HG03175 (cell line): ENCODE measurements around the gene CCND1.

Source experiments
- ATAC-seq: cut with Tn5 transposase; IDR thresholded peaks from one replicate; pipeline ENCODE4 v1.9.1; 2021; ENCODE audit warnings: mild to moderate bottlenecking, moderate library complexity; ENCODE audit not compliant: unreplicated experiment

CCND1 gene

DNA sequence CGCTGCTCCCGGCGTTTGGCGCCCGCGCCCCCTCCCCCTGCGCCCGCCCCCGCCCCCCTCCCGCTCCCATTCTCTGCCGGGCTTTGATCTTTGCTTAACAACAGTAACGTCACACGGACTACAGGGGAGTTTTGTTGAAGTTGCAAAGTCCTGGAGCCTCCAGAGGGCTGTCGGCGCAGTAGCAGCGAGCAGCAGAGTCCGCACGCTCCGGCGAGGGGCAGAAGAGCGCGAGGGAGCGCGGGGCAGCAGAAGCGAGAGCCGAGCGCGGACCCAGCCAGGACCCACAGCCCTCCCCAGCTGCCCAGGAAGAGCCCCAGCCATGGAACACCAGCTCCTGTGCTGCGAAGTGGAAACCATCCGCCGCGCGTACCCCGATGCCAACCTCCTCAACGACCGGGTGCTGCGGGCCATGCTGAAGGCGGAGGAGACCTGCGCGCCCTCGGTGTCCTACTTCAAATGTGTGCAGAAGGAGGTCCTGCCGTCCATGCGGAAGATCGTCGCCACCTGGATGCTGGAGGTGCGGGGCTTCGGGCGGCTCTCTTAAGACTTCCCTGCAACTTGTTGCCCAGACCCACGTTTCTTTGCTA is at the start of gene CCND1:
TSS of gene CCND1 (plus strand) at position 162 of the 587 bp plus-strand sequence. CDS start at position 320, 158 bp downstream.
- no peak for ATAC-seq

DNA sequence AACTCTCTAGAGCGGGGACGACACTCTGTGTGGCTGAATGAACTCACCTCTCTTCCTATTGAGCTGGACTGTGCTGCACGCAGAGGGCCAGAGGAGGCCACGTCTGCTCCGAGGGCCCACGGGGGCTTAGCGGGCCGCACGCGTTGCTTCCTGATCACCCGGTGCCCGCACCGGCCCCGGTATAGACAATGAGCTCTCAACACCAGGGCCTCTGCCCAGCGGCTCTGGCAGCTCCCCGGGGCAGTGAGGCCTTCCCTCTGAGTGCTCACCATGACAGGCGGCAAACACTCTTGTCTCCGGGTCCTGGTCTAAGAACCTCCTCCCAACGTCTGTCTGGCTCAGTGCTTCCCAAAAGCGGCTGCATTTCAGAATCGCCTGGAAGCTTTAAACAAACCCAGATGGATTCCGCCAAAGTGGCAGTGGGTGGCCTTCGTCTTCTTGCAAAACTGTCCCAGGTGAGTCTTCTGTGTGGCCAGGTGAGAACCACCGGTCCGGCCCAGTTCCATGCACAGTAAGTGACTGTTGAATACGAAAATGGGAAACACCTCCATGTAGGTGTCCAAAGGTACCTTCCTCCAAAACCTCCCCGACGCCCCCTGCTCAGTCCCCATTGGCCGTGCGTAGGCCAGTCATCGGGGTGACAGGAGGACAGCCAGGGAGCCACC is 47.8 kb upstream of the CCND1 start:
- ATAC-seq: no peak

DNA sequence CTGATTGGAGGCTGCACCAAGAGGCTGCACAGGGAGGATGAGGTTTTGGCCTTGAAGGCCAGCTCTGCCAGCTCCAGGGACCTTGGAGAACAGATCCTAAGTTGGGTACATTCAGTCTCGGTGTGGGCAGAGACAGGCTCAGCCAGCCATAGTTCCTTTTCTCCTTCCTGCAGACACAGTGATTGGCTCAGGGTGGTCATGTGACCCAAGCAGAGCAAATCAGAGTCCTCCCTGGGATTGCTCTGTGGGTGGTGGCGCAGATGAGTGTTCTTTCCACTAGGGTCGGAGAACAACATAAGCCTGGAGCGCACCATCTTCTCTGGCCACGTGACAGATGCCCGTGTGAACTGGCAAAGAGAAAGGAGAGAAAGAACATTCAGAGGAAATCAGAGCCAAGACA is 47.1 kb upstream of the CCND1 start:
- no peak for ATAC-seq

DNA sequence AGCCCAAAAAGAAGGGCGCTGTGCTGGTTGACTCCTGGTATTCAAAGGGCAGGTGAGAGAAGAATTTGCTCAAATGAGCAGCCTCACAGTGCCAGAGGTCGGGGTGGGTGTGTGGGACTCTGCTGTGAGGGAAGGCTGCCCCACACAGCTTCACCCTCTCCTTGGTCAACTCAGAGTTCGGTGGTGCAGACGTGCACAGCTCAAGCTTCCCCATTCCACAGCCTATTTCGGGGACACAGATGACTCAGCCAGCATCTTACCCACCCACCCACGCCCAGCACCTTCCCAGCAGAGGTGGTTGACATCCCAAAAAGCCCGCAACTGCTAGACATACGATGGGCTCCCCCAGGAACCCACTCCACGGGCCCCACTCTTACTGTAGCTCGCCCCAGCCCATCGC is 46.5 kb upstream of the CCND1 start:
- no peak for ATAC-seq

DNA sequence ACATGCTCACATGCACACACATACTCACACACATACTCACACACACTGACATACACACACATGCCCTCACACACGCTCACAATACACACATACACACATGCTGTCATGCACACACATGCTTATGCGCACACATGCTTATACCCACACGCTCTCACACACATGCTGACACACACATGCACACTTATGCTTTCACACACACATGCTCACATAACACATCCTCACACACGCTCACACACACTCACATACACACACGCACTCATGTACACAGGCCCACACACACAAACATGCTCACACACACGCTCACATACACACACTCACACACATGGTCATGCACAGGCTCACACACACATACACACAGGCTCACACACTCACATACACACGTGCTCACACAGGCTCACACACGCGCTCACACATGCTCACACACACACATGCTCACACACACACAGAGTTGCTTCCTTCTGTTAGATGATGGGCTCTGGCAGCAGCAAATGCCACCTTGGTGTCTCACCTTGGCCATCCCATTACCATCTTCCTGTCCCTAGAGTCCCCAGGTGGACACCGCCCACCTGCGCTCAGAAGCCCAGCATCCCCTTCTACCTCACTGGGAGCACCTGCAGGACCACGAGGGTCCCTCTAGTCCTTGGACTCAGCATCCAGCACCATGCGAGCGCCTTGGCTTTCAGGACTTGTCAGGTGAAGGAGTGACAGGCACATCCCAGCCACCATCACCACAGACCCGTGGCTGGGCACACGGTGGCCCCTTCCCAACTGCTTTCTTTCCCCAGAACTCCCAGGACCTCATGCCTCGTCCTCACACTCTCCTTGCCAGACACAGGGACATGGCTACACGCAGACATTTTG is 44.9 kb upstream of the CCND1 start:
- no peak for ATAC-seq

DNA sequence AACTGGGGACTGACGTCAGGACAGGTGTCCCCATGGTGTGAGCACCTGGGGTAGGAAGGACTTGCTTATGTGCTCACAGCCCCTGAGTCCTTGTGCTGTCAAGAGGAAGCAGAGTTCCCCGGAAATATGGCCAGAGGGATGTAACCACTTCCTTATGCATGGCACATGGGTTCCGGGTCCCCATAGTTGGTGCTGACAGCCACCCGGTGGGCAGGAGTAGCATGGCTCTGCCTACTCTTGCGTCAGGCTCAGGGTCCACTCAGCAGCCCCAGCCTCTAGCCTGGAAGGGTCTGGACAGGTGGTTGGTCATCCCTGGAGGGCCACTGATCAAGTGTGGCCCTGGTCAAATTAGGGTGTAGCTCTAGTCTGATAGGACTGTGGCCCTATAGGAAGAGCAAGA is 42.8 kb upstream of the CCND1 start:
- ATAC-seq: no peak

DNA sequence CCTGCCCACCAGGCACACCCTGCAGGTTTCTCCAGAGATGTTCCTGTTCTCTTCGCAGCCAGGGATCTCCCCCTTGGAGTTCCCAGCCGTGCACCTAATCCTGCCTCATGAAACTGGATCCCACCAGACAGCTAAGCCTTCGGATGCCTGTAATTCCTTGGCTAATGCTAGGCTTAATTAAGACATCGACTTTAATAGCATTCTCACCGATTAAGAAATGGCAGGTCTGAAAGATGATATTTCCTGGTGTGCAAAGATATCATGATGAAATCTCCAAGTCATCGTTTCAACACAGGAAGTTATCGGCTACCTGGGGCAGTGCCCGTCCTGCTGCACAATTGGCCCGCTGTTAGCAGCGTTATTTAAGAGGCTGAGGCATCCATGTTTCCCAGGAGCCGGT is 41.5 kb upstream of the CCND1 start:
- no peak for ATAC-seq

DNA sequence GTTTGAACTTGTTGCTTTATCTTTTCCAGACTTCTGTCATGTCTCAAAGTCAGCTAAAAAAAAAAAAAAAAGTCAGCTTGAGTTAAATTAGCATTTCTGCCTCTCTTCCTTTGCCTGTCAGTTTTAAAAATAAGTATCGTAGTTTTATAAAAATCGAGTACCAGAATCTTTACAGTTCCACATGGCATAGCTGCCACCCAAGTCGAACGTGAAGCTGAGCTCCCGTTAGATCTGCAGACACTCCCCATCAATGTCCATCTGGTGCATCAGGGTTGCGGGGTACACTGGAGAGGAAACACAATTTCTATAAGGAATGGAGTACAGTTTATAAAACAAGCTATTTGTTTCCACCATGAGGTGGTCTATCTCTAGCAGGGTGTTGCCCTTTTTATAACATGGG is 41.0 kb upstream of the CCND1 start:
- ATAC-seq: no peak

DNA sequence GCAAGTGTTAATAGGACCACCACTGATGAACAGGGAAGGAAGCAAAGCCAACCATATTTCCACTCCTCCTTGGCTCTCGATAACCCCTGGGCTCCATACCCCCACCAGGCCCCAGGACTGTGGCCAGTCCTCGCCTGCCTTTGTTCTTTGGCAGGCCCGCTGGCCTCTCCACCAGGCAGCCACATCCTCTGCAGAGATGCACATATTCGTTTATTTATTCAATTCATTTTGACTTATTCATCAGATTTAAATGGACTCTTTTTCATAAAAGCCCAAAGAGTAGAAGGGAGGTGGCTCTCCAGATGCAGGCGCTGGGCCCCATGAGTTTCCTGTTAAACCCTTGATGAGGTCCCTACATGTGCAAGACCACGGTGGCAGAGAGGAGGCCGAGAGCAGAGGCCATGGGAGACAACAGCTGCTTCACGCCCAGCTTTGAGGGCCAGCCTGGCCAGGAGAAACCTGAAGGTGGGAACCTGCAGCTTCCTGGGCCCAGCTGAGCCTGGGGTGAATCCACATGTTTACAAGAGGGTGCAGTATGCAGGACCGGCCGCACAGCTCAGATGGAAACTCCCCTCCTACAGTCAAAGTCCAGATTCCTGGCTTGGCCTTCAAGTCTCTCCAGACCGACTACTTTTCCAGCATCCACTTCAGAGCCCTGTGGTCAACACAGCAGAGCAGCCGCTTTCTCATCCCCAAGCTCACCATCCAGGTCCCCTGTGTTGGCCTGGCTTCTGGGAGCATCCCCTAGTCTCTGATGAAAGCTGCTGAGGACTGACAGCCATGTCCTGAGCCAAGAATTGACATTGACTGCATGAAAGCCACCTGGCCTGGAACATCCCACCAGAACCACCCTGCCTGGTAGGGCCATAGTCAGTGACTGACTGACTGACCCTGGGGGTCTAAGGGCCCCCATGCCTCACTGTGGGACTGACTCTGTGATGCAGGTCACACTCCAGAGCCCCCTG is 39.7 kb upstream of the CCND1 start:
- ATAC-seq: no peak

DNA sequence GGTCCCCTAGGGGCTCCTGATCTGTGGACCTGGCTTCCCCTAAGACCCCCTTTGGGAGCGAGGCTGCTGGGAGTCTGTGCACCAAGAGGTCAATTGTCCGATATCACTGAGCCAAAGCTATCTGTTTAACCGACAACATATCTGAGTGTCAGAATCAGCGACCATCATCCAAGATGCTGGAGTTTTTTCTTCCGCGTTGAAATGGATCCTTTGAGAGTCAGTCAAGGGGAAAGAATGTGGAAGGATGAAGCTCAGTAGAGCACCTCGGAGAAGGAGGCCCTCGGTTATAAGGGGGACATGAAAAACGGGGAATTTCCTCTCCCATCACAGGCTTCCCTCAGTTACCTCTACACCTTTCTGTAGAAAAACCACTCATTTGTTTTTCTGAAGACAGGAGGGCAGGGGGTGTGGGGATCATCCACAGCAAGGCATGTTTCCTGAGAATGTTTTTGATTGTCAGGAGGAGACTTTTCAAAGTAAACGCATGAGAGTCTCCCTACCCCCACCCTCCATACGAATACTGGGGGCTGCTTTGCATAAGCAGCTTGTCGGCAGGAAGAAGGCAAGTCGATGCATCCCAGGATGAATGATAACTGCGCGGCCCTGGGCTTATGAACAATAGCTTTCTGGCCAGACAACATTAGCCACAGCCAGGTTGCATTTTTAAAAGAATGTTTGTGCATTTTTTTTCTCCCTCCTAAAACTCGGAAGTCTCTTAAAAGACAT is 37.7 kb upstream of the CCND1 start:
- no peak for ATAC-seq

DNA sequence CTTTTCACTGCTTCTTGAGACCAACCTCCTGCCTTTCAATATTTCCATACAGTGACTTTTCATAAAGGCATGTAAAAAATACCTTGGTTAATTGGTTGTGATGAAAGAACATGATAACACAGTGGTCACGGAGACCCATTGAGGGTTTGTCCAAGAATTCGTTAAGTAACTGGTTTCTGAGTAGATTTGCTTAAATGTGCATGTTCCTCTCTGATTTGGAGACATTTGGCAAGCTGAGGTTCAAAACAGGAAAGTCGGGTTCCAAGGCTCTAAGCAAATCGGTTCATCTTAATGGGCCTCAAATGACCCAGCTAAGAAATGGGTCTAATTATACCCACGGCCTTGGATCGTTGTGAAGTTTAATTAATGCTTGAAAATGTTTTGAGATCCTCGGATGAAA is 36.9 kb upstream of the CCND1 start:
- ATAC-seq: no peak

DNA sequence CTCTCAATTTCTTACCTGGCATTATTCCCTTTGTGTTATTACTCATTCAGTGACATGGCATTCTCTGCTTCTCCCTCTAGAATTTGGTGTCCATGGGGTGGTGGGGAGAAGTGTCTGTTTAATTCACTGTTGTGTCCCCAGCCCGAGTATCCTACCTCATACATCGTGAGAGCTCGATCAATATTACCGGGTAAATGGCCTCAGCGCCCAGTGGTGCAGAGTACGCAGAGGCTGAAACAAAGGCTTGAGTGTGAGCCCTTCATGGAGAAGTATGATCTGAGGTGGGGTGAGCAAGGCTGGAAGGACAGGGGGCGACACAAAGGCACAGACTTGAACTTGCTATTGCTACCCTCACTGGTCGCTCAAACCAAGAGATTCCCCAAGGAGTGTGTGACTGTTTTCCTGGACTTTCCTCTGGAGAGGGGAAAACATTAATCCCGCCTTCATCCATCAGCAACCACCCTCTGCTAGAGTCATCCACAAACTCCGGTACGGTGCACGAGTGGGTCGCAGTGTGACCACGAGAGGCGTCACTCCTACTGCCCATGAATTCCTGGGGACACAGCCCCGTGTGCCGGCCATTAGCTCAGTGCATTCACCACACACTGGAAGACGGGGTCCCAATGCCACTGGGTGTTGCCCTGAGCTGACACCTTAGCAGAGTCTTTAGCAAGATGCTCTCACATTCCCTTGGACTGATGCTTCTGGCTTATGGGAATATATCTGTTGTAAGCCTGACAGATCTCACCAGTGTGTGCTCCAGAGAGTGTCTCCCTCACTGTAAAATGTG is 35.0 kb upstream of the CCND1 start:
- no peak for ATAC-seq

DNA sequence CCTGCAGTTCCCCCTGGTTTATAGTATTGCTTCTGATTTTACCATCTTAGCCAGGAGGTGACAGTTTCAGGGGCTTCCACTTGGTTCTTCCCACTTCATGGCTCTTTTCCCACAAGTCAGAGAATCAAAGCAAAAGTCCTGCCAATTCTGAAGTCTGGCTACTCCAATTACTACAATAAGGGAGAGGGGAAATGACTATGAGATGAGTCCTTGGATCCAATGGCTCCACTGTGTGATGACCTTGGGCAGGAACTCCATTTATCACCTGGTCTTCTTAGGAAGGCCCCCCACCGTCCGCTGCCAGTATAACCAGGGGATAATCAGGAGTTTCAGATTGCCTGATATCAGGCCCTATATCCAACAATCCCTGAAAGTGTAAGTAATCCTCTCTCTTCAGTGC is 31.6 kb upstream of the CCND1 start:
- no peak for ATAC-seq

DNA sequence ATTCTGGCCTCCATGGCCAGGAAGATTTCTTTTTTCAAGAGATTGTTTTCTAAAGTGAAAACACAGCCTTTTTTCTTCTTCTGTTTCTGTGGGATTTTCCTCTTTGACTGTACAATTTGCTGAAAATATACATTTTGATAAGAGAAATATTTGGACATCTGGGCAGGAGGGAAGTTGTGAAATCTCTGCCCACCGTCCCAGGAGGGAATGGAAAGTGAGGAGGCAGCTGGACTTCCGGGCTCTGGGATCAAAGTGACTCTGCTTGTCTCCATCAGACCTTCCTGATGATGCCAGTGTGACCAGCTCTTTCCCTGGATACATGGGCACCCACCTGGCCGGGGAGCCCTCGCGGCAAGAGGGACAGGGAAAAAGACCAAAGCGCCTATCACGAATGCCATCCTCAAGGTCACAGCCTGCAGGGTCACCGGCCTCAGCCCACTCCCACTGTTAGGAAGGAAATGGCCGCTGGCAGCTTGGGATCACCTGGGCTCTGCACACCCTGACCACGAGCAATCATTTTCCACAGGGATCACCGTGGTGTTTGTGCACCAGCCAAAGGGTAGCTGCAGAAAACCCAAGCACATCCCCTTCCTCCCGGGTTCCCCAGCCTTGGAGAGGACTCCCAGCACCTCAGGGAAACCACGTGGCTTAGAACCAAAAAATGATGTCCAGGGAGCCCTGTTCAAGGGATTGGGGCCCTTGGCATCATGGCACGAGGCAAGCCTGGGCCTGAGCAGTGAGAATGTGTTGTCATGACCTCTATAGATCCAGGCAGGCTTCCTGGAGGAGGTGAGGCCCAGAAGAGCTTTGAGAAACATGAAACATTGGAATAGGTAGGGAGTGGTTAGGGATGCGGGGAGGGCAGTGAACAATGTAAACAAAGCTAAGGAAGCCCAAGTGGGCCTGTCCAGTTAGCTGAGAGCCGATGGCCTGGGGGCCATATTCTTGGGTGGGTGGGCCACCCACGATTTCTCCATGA is 29.1 kb upstream of the CCND1 start:
- ATAC-seq: no peak

DNA sequence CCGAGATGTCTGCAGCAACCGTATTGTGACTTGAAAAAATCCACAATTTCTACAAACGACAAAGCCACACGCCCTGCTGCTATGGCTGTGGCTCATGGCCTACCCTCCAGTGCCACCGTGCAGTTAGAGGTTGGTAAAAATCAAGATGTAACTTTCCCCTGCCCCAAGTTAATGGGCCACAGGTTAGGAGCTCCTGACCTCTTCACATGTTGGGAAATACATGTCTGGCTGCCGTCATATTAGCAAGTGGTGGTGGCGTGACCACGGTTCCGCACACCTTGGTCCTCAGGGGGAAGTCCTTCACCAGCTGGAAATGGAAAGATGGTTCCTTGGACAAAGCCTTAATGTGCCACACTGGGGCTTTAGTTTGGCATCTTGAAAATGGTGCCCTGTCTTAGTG is 27.4 kb upstream of the CCND1 start:
- no peak for ATAC-seq

DNA sequence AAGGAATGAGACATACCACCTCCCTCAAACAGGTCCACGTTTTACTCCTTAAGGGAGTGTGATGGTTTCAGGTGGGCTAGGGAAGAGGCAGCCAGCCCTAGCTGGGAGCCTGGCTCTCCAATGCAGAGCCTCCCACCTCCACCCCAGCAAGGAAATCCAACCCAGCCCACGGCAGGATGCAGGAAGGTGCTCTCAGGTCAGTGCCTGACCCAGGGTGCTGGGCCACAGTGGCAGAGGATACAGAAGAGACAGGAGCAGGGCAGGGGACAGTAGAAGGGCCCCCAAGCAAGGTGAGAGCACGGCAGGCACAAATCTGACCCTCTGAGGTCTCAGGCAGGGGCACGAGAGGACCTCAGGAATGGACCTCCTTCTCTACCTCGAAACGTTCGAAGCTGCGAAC is 26.9 kb upstream of the CCND1 start:
- ATAC-seq: no peak

DNA sequence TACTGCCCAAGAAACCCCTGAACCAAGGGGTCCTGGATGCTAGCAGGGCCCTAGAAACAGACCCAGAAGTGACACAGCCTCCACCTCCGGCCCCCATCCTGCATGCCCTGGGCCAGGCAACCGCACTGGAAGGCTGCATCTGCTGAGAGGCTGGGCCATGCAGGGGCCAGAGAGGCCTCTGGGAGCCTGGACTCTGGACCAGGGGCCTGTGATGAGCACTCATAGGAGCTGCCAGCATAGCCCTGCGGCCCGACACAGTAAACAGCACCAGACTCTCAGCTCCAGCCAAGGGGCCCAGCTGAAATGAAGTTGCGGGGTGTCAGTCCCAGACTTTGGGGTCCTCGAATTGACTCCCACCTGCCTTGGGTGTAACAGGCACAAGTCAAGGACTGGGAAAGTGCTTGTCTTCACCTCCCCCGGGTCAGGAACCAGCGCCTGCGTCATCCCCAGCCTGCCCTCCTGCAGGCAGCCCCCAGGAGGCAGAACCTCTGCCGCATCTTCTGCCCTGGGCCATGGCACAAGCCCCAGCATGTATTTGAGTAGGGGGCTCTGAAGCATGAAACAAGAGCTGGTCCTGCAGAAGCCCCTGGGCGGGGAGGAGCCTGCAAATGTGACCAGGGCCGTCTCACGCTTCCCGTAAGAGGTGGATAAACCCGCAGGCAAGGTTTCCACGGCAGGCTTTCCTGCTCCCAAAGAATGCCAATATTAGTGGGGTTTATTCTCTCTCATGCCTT is 25.2 kb upstream of the CCND1 start:
- ATAC-seq: no peak

DNA sequence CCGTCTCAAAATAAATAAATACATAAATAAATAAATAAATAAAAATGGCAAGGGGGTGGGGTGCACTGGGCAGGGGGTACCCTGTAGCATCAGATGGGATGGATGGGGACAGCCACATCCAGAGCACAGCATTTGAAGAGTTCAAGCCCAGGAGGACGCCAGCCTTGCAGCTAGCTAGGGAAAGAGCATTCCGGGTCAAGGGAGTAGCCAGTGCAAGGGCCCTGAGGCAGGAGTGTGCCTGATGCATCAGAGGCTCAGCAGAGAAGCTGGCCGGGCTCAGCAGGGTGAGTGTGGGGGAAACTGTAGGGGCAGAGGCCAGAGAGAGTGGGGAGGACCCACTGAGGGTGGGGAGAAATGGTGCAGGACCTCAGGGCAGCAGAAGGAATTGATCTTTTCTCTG is 23.7 kb upstream of the CCND1 start:
- ATAC-seq: no peak
